ENCODE results near the gene DCANP1.

DNA sequence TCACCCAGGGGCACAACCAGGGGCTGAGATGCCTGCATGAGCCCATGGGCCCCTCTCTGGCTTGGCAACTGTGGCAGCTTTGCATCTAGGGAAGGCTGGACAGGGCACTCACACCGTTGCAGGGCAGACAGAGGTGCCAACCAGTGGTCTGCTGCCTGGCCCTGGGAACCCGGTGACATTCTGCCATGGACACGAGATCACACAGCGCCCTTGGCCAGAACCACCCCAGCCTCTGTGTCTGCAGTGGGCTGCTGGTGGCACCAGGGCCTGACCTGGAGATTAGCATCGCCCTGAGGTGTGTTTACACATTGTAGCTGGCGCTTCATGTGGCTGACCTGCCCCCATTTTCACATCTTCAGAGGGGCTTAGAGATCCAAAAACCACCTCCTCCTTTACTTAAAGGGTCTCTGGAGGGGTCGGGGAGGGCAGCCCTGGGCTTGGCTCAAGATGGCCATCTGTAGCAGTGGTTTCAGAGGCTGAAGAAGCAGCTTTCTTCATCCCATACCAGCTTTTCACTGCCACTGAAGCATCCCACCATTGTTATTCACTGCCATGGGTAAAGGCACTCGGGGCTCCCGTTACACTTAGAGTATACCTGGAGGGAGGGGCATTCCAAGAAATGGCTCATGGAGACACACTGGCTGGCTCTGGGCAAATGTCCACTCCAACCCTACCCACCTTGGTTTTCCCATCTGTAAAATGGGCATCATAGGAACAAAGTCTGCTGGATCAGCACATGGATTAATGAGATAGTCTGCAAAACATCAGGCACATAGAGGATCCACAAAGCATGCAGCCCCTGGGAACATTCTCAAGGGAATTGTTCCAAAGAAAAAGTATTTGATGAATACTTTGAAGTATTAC, 11.4 kb downstream of the DCANP1 start:
- no peak for TF ChIP-seq POLR2A (IDR thresholded peaks at IDR 0.05; ENCODE audit: low read length)
- no peak for TF ChIP-seq GATA1 (IDR thresholded peaks at IDR 0.05; ENCODE audit: low read depth, low read length)

Data from erythroblast (primary cell).